ENCODE measurements around the gene SVOPL.

The SVOPL gene

DNA sequence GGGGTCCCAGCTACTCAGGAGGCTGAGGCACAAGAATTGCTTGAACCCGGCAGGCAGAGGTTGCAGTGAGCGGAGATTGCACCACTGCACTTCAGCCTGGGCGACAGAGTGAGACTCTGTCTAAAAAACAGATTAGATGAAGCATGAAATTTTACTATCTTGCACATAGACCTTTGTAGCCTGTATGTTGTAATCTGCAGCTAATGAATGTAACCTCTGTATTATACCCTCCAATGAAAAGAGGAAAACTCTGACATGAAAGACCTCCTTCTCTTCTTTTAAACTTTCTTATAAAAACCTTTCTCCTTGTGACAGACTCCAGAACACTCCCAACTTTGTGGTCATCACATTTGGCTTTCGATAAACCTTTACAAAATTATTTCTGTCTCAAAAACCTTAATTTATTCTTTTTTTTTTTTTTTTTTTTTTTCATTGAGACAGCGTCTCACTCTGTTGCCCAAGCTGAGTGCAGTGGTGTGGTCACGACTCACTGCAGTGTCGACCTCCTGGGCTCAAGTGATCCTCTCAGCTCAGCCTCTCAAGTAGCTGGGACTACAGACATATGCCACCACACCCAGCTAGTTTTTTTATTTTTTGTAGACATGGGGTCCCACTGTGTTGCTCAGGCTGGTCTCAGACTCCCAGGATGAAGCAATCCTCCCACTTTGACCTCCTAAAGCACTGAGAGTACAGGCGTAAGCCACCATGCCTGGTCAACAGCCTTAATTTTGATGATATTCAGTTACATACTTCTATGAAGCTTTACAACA is 97.4 kb downstream of the SVOPL start:
- H3K4me1 ChIP-seq (ENCODE audit: insufficient read depth, low read length): no peaks in the 10 kb centered on the region
- H4K20me1 ChIP-seq (ENCODE audit: insufficient read depth, low read length): no peaks in the 10 kb centered on the region
- H3K4me3 ChIP-seq (ENCODE audit: low read depth in 1 of 2, low read length in 2 of 2): no peak overlapping the region
- H3K27me3 ChIP-seq (ENCODE audit: insufficient read depth, low read length, poor library complexity): no peaks in the 10 kb centered on the region
- H2AFZ ChIP-seq (ENCODE audit: low read depth, low read length): no peak overlapping the region
- H3K79me2 ChIP-seq (ENCODE audit: insufficient read depth, low read length): no peaks in the 10 kb centered on the region
- H3K36me3 ChIP-seq (ENCODE audit: insufficient read depth, low read length): no peaks in the 10 kb centered on the region
- TF ChIP-seq, protein P1, sequence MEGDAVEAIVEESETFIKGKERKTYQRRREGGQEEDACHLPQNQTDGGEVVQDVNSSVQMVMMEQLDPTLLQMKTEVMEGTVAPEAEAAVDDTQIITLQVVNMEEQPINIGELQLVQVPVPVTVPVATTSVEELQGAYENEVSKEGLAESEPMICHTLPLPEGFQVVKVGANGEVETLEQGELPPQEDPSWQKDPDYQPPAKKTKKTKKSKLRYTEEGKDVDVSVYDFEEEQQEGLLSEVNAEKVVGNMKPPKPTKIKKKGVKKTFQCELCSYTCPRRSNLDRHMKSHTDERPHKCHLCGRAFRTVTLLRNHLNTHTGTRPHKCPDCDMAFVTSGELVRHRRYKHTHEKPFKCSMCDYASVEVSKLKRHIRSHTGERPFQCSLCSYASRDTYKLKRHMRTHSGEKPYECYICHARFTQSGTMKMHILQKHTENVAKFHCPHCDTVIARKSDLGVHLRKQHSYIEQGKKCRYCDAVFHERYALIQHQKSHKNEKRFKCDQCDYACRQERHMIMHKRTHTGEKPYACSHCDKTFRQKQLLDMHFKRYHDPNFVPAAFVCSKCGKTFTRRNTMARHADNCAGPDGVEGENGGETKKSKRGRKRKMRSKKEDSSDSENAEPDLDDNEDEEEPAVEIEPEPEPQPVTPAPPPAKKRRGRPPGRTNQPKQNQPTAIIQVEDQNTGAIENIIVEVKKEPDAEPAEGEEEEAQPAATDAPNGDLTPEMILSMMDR (IDR thresholded peaks at IDR 0.05; ENCODE audit: borderline replicate concordance, extremely low read depth, low read length, poor library complexity, severe bottlenecking): no peak
- no peak for TF ChIP-seq EZH2 (IDR thresholded peaks at IDR 0.05; ENCODE audit: borderline replicate concordance, low read depth, low read length, severe bottlenecking)
- no peak overlapping the region for H3K9ac ChIP-seq (ENCODE audit: low read depth, low read length)
- peaks cover 7% of the 10 kb centered on the region for H3K9me3 ChIP-seq (ENCODE audit: insufficient read depth, low read length, severe bottlenecking)
- no peak overlapping the region for H3K27ac ChIP-seq (ENCODE audit: low read length)
- no peak overlapping the region for H3K4me2 ChIP-seq (ENCODE audit: insufficient read depth, low read length)
- no peak for DNase-seq
- no peak for ATAC-seq (ENCODE audit: insufficient read depth, low read depth)

DNA sequence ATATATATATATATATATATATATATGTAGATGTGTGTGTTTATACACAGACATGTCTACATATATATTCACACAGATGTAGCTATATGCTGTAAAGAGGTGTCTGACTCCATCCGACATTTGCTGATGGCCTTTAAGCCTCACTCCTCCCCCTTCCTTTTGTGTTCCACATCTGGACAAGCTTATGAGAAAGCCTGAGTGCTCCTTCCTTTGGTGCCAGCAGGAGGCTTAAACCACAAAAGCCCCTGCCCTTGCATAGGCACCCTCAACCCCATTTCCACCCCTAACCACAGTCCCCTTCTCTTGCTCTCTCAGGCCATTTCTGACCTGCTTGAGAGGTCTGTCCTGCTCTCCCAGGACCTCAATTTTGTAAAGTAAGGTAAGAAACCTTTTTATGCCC is 98.7 kb downstream of the SVOPL start:
- no peaks in the 10 kb centered on the region for H4K20me1 ChIP-seq (ENCODE audit: insufficient read depth, low read length)
- H3K4me2 ChIP-seq (ENCODE audit: insufficient read depth, low read length): no peak overlapping the region
- no peaks in the 10 kb centered on the region for H3K27me3 ChIP-seq (ENCODE audit: insufficient read depth, low read length, poor library complexity)
- no peaks in the 10 kb centered on the region for H3K4me1 ChIP-seq (ENCODE audit: insufficient read depth, low read length)
- no peak for ATAC-seq (ENCODE audit: insufficient read depth, low read depth)
- no peak overlapping the region for H3K9ac ChIP-seq (ENCODE audit: low read depth, low read length)
- no peak for DNase-seq
- H3K9me3 ChIP-seq (ENCODE audit: insufficient read depth, low read length, severe bottlenecking): peaks cover 7% of the 10 kb centered on the region
- no peak for TF ChIP-seq EZH2 (IDR thresholded peaks at IDR 0.05; ENCODE audit: borderline replicate concordance, low read depth, low read length, severe bottlenecking)
- H3K79me2 ChIP-seq (ENCODE audit: insufficient read depth, low read length): no peaks in the 10 kb centered on the region
- no peak overlapping the region for H2AFZ ChIP-seq (ENCODE audit: low read depth, low read length)
- H3K27ac ChIP-seq (ENCODE audit: low read length): no peak overlapping the region
- no peaks in the 10 kb centered on the region for H3K36me3 ChIP-seq (ENCODE audit: insufficient read depth, low read length)
- no peak overlapping the region for H3K4me3 ChIP-seq (ENCODE audit: low read depth in 1 of 2, low read length in 2 of 2)

DNA sequence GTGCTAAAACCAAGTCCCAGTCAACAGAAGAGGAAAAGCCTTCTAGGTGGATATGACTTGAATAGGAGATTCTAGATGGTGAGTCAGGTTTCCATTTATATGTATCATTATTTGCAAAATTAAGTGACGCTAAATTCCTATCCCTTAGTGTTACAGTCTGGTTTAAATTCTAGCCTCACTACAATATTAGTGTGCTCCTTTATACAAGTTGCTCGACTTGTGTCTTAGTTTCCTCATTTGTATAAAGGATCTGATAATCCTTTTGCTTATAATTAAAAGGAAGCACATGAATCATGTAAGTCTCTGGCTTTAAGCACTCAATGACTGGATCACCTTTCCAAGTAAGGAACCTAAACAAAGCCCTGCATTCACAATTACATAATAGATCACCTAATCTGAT is 105.7 kb downstream of the SVOPL start:
- no peaks in the 10 kb centered on the region for H3K79me2 ChIP-seq (ENCODE audit: insufficient read depth, low read length)
- no peak overlapping the region for H3K27ac ChIP-seq (ENCODE audit: low read length)
- H2AFZ ChIP-seq (ENCODE audit: low read depth, low read length): no peak overlapping the region
- H3K4me3 ChIP-seq (ENCODE audit: low read depth in 1 of 2, low read length in 2 of 2): no peak overlapping the region
- no peak overlapping the region for H3K4me2 ChIP-seq (ENCODE audit: insufficient read depth, low read length)
- no peaks in the 10 kb centered on the region for H3K36me3 ChIP-seq (ENCODE audit: insufficient read depth, low read length)
- no peak for ATAC-seq (ENCODE audit: insufficient read depth, low read depth)
- no peaks in the 10 kb centered on the region for H3K4me1 ChIP-seq (ENCODE audit: insufficient read depth, low read length)
- H4K20me1 ChIP-seq (ENCODE audit: insufficient read depth, low read length): no peaks in the 10 kb centered on the region
- TF ChIP-seq EZH2 (IDR thresholded peaks at IDR 0.05; ENCODE audit: borderline replicate concordance, low read depth, low read length, severe bottlenecking): no peak
- TF ChIP-seq, protein P1 (IDR thresholded peaks at IDR 0.05; ENCODE audit: borderline replicate concordance, extremely low read depth, low read length, poor library complexity, severe bottlenecking): no peak
- DNase-seq: no peak
- H3K9me3 ChIP-seq (ENCODE audit: insufficient read depth, low read length, severe bottlenecking): no peaks in the 10 kb centered on the region
- no peaks in the 10 kb centered on the region for H3K27me3 ChIP-seq (ENCODE audit: insufficient read depth, low read length, poor library complexity)
- no peak overlapping the region for H3K9ac ChIP-seq (ENCODE audit: low read depth, low read length)

DNA sequence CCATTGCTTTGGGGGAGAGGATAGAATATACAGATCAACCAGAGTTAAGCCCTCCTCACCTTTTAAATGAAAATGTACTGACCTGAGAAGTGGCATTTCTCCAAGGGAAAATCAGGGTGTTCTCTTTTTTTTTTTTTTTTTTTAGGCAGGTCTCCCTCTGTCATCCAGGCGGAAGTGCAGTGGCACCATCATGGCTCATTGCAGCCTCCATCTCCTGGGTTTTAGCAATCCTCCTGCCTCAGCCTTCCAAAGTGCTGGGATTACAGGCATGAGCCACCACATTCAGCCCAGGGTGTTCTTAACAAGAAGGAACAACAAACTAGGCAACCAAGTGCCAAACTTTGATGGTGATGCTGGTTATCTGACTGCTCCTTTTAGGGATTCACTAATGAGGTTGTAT is 111.0 kb downstream of the SVOPL start:
- no peak for ATAC-seq (ENCODE audit: insufficient read depth, low read depth)
- H3K27ac ChIP-seq (ENCODE audit: low read length): no peak overlapping the region

More for the DNA sequence above, 111.0 kb downstream of the SVOPL start:
- Histone ChIP-seq H3K4me3 (ENCODE audit: low read depth in 1 of 2, low read length in 2 of 2) (no peak overlapping the region), H3K9ac (ENCODE audit: low read depth, low read length) (no peak overlapping the region), H4K20me1 (ENCODE audit: insufficient read depth, low read length) (no peaks in the 10 kb centered on the region), H3K4me2 (ENCODE audit: insufficient read depth, low read length) (no peak overlapping the region), H3K36me3 (ENCODE audit: insufficient read depth, low read length) (peaks cover 15% of the 10 kb centered on the region; the same call in 1 of the 2 replicates), H2AFZ (ENCODE audit: low read depth, low read length) (no peak overlapping the region), H3K4me1 (ENCODE audit: insufficient read depth, low read length) (no peaks in the 10 kb centered on the region), H3K79me2 (ENCODE audit: insufficient read depth, low read length) (no peaks in the 10 kb centered on the region), H3K27me3 (ENCODE audit: insufficient read depth, low read length, poor library complexity) (no peaks in the 10 kb centered on the region), H3K9me3 (ENCODE audit: insufficient read depth, low read length, severe bottlenecking) (no peaks in the 10 kb centered on the region)
- DNase-seq: no peak
- TF ChIP-seq EZH2 (IDR thresholded peaks at IDR 0.05; ENCODE audit: borderline replicate concordance, low read depth, low read length, severe bottlenecking): no peak
- TF ChIP-seq, protein P1 (IDR thresholded peaks at IDR 0.05; ENCODE audit: borderline replicate concordance, extremely low read depth, low read length, poor library complexity, severe bottlenecking): no peak
